Lower lobe of right lung (tissue), 2 donors: ENCODE data around the gene SLC7A1. TPM values are rescaled to one million over a fixed set of nuclear protein-coding genes. Genes with fewer than 3 reads are reported as not detected.
A peak's percentile ranks its signal among the peaks of the same experiment; 100 is the strongest.

Experiments
- ATAC-seq, 2 donors: fragments of 200-7000 bp; cut with Tn5 transposase; one replicate each; pipeline ENCODE4 v1.9.1; 2020 to 2022; ENCODE audit warnings: mild to moderate bottlenecking in 2 of 2, moderate library complexity in 2 of 2
- DNase-seq: peaks from one replicate; pipeline ENCODE4 v3.0.0-alpha.2; 2020
- H3K27ac ChIP-seq: fragments of 200-600 bp; one replicate; pipeline ENCODE4 v1.8.0; 2022
- H3K27me3 ChIP-seq: fragments of 200-600 bp; one replicate; pipeline ENCODE4 v1.8.0; 2022; ENCODE audit warnings: low read depth
- H3K36me3 ChIP-seq: fragments of 200-600 bp; one replicate; pipeline ENCODE4 v1.8.0; 2022; ENCODE audit warnings: mild to moderate bottlenecking
- H3K4me1 ChIP-seq: fragments of 200-600 bp; one replicate; pipeline ENCODE4 v1.8.0; 2022
- H3K4me3 ChIP-seq: fragments of 200-600 bp; one replicate; pipeline ENCODE4 v1.8.0; 2022; ENCODE audit warnings: mild to moderate bottlenecking
- H3K9me3 ChIP-seq: fragments of 200-600 bp; one replicate; pipeline ENCODE4 v1.8.0; 2022
- intact Hi-C: fragments of 100-400 bp; cut with DNase I; formaldehyde crosslinking; loops from one replicate; pipeline ENCODE4 v1.11.0; 2022
- total RNA-seq: library from RNA; stranded (reverse); fragmentation: NEBNext Ultra II Directional; extraction: Animal tissue kit (Norgen Biotek cat#: 25700); gene quantifications from one replicate; pipeline ENCODE4 v1.2.1, GENCODE V29; 2021
- TF ChIP-seq, protein P1 (sequence below): fragments of 200-600 bp; IDR thresholded peaks from one replicate; pipeline ENCODE4 v1.8.0; 2022; ENCODE audit warnings: antibody characterized with exemption, mild to moderate bottlenecking
- donor health status: DM: no; HTN: yes; CAD: no; lungs with severe emphysema.

SLC7A1 gene
- total RNA-seq, 1 donor from 2014 or later: 19.2 TPM

DNA sequence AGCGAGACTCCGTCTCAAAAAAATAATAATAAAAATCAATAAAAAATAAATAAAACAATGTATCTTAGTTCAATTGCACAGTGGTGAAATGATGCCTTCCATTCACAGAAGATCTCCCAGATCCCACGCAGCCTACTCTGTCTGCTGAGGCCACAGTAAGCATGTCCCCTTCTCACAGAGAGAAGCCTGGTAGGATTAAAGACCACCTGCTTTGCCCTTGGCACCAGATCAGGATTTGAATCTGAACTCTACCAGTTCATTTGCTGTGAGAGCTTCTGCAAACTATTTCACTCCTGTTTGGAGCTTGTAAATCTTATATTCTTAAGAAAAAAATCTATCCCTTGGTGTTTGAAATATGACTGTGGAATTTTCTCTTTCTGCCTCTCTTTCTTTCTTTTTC, 2.2 kb upstream of the SLC7A1 start:
- no peak for ATAC-seq
- Histone ChIP-seq H3K36me3 (no peaks in the 10 kb centered on the region), H3K27ac (no peak overlapping the region), H3K27me3 (peaks cover 17% of the 10 kb centered on the region), H3K4me1 (peaks cover 10% of the 10 kb centered on the region), H3K9me3 (no peaks in the 10 kb centered on the region), H3K4me3 (no peak overlapping the region)
- no peak for DNase-seq
- intact Hi-C loops: no loop called here
- TF ChIP-seq, protein P1, sequence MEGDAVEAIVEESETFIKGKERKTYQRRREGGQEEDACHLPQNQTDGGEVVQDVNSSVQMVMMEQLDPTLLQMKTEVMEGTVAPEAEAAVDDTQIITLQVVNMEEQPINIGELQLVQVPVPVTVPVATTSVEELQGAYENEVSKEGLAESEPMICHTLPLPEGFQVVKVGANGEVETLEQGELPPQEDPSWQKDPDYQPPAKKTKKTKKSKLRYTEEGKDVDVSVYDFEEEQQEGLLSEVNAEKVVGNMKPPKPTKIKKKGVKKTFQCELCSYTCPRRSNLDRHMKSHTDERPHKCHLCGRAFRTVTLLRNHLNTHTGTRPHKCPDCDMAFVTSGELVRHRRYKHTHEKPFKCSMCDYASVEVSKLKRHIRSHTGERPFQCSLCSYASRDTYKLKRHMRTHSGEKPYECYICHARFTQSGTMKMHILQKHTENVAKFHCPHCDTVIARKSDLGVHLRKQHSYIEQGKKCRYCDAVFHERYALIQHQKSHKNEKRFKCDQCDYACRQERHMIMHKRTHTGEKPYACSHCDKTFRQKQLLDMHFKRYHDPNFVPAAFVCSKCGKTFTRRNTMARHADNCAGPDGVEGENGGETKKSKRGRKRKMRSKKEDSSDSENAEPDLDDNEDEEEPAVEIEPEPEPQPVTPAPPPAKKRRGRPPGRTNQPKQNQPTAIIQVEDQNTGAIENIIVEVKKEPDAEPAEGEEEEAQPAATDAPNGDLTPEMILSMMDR: no peak

DNA sequence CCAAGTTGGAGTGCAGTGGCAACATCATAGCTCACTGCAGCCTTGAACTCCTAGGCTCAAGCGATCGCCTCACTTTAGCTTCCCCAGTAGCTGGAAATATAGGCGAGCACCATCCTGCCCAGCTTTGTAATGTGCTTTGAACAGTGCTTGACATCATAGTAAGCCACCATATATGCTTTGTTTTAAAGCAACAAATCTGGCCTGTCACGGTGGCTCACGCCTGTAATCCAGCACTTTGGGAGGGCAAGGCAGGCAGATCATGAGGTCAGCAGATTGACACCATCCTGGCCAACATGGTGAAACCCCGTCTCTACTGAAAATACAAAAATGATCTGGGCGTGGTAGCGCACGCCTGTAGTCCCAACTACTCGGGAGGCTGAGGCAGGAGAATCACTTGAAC, 1.8 kb upstream of the SLC7A1 start:
- TF ChIP-seq, protein P1: no peak
- H3K9me3 ChIP-seq: no peaks in the 10 kb centered on the region
- H3K4me1 ChIP-seq: peaks cover 10% of the 10 kb centered on the region
- ATAC-seq: no peak
- H3K27me3 ChIP-seq: peaks cover 15% of the 10 kb centered on the region
- DNase-seq: no peak
- intact Hi-C loops: no loop called here
- H3K36me3 ChIP-seq: no peaks in the 10 kb centered on the region
- no peak overlapping the region for H3K4me3 ChIP-seq
- no peak overlapping the region for H3K27ac ChIP-seq

DNA sequence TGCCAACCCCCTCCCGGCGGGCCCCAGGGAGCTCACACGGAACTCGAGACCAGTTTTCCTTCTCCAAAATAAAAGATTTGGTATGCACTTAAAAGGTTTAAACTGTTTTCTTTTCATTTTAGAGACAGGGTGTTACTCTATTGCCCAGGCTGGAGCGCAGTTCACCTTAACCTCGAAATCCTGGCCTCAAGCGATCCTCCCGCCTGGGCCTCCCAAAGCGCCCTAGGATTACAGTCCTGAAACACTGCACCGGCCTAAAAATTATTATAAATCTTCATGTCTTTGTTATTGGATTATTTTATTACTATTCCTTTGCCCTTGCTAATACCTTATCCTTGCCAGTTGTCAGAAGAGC, 553 bp upstream of the SLC7A1 start:
- no peaks in the 10 kb centered on the region for H3K9me3 ChIP-seq
- ATAC-seq (no peak), DNase-seq (no peak)
- no peaks in the 10 kb centered on the region for H3K36me3 ChIP-seq
- TF ChIP-seq, protein P1: no peak
- peak overlapping the region; percentile 68 for H3K4me3 ChIP-seq
- peaks cover 10% of the 10 kb centered on the region for H3K4me1 ChIP-seq
- H3K27me3 ChIP-seq: peaks cover 7% of the 10 kb centered on the region
- H3K27ac ChIP-seq: peak overlapping the region; percentile 36
- intact Hi-C loops: no loop called here

DNA sequence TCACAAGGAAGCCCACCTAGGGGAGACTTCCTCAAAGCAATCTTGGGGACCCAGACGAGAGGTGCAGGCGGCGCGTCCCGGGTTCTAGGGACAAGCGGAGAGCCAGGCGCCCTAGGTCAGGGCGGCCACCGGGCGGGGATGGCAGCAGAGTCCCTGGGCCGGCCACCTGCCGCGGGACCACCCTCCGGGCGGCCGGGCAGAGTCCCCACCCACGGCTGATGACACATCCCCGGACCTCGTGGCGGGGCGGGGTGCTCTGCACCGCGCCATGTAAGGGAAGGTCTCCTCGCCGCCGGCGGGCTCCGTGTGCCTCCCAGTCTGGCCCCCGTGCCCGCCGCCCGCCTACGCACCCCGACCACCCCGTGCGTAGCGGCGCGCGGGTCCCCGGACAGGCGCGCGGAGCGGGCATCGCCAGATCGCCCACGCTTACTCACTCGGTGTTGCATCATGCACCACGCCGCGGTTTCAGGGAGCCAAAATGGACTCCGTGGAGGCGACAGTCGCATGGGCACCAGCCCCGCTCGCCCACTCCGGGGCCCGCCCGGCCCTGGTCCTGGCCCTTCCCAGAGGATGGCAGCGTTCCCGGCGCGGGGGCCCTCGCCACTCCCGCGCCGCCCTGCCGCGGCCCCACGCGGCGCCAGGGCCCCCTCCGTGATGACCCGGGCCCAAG, 643 bp downstream of the SLC7A1 start:
- TF ChIP-seq, protein P1: no peak
- intact Hi-C loops: no loop called here
- H3K36me3 ChIP-seq: no peaks in the 10 kb centered on the region
- no peaks in the 10 kb centered on the region for H3K9me3 ChIP-seq
- peak overlapping the region; percentile 85 for H3K27ac ChIP-seq
- H3K4me1 ChIP-seq: peaks cover 10% of the 10 kb centered on the region
- ATAC-seq (peak; percentile 79 to 80), DNase-seq (peak; percentile 83)
- peaks cover 7% of the 10 kb centered on the region for H3K27me3 ChIP-seq
- peak overlapping the region; percentile 68 for H3K4me3 ChIP-seq

DNA sequence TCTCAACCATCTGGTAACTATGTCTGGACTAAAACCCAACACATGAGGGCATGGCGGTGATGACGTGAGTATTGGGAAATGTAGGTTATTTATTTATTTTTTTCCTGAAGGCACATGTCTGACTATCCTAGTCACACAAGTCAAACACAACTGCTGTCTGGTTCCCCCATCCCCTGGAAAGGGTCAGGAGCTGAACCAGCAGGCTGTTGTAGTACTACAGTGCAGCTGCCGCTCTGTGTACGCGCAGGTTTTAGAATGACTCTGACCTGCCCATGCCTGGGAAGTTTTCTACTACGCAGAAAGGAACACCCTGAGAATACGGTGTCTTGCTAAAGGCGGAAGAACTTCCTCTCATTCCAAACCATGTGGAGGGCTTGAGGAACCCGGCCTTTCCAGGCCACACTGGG, 1.2 kb downstream of the SLC7A1 start:
- Histone ChIP-seq H3K27ac (peak overlapping the region; percentile 85), H3K4me3 (peak overlapping the region; percentile 68), H3K4me1 (peaks cover 10% of the 10 kb centered on the region), H3K27me3 (peaks cover 7% of the 10 kb centered on the region), H3K36me3 (no peaks in the 10 kb centered on the region), H3K9me3 (no peaks in the 10 kb centered on the region)
- DNase-seq (no peak), ATAC-seq (peak; percentile 46 to 62)
- TF ChIP-seq, protein P1: no peak
- intact Hi-C loops: no loop called here
